ENCODE data around the gene FNTB. TPM values are rescaled to one million over a fixed set of nuclear protein-coding genes. Genes with fewer than 3 reads are reported as not detected.

The FNTB gene
- total RNA-seq, 1 experiment from 2014 or later = 26.7 TPM

DNA sequence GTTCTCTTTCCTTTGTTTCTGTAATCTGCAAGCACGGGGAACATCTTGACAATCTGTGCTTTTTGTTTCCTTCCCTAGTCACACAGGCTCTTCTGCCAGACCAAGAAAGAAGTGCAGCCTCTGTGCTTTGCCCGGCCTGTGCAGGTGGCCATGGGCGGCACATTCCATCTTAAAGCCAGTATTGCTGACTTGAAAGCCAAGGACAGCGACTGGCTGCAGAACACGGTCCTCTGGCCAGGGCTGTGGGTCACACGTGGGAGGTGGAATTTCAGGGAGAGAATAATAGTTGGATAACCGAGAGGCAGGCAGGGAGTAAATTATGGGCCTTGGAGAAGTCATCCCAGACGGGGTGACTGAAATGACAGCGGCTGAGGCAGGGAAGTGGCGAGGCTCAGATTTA is 24.8 kb downstream of the FNTB start:
- H4K20me1 ChIP-seq (ENCODE audit: insufficient read depth) = no peaks in the 10 kb centered on the region
- intact Hi-C loops (cut with micrococcal nuclease) = no loop called here
- ATAC-seq (no peak), DNase-seq (ENCODE audit: low read depth, low spot score) (no peak)
- peaks cover 0 to 1% of the 10 kb centered on the region in 2 experiments; a peak in 1 of 4 replicates for H3K4me1 ChIP-seq (ENCODE audit: control insufficient read depth in 1 of 2, insufficient read depth in 2 of 2, low read length in 2 of 2)
- no TSS peak for BruUV-seq (replicated peaks)
- no peaks in the 10 kb centered on the region for H3K9me3 ChIP-seq (ENCODE audit: control insufficient read depth in 1 of 2, insufficient read depth in 1 of 2, low read depth in 1 of 2, low read length in 2 of 2)
- H3K9ac ChIP-seq (ENCODE audit: low read length) = no peak overlapping the region
- no peak overlapping the region for H3K27ac ChIP-seq (ENCODE audit: low read depth, low read length)
- ChIA-PET RAD21 (ENCODE audit: low non-redundant PET in 1 of 2, low total read pairs in 2 of 2, uncharacterized antibody in 2 of 2, unreplicated experiment in 2 of 2) (no interaction called here), CTCF (no interaction called here), POLR2A (no interaction called here)
- no peak overlapping the region for H2AFZ ChIP-seq (ENCODE audit: low read depth, low read length, poor library complexity, severe bottlenecking)
- H3K9me2 ChIP-seq (ENCODE audit: insufficient read depth) = no peaks in the 10 kb centered on the region
- H3K4me3 ChIP-seq (replicated peaks in 1 of 2; ENCODE audit: low read depth in 1 of 2, low read length in 2 of 2) = no peak overlapping the region
- no peaks in the 10 kb centered on the region for H3K27me3 ChIP-seq (ENCODE audit: insufficient read depth, low read length)
- no peak overlapping the region for H3K4me2 ChIP-seq (ENCODE audit: low read length)
- H3K36me3 ChIP-seq (ENCODE audit: control insufficient read depth in 1 of 2, insufficient read depth in 2 of 2, low read length in 2 of 2) = peaks cover 17 to 22% of the 10 kb centered on the region in 2 experiments; a peak in 3 of 4 replicates
- TF ChIP-seq JUND (IDR thresholded peaks at IDR 0.05) = no peak
- TF ChIP-seq EZH2phosphoT487 (IDR thresholded peaks at IDR 0.05; ENCODE audit: borderline replicate concordance) = no peak
- TF ChIP-seq EGR1 (IDR thresholded peaks at IDR 0.05; ENCODE audit: low read depth) = no peak
- no peak for TF ChIP-seq POLR2A (IDR thresholded peaks at IDR 0.05; ENCODE audit: borderline replicate concordance, extremely low read depth, insufficient read depth, insufficient read length)
- TF ChIP-seq SIN3A (IDR thresholded peaks at IDR 0.05; ENCODE audit: low read depth) = no peak
- no peak for TF ChIP-seq POLR2AphosphoS5 (IDR thresholded peaks at IDR 0.05; ENCODE audit: low read depth, low read length)
- no peak for TF ChIP-seq ELF1 (IDR thresholded peaks at IDR 0.05; ENCODE audit: borderline replicate concordance, low read depth)
- no peak for TF ChIP-seq ZFX (IDR thresholded peaks at IDR 0.05)
- no peak for TF ChIP-seq FOSL1 (IDR thresholded peaks at IDR 0.05; ENCODE audit: low read depth)
- no peak for TF ChIP-seq SP1 (IDR thresholded peaks at IDR 0.05; ENCODE audit: low read depth)
- TF ChIP-seq EZH2 (IDR thresholded peaks at IDR 0.05) = no peak
- TF ChIP-seq ZNF274 (IDR thresholded peaks at IDR 0.05; ENCODE audit: low read depth, low read length) = no peak
- no peak for TF ChIP-seq CBX3 (IDR thresholded peaks at IDR 0.05; ENCODE audit: low read depth)
- TF ChIP-seq RAD21 (IDR thresholded peaks at IDR 0.05; ENCODE audit: low read depth) = no peak
- TF ChIP-seq YY1 (IDR thresholded peaks at IDR 0.05; ENCODE audit: extremely low read depth, insufficient replicate concordance, low read depth, low read length) = no peak
- no peak for TF ChIP-seq SRF (IDR thresholded peaks at IDR 0.05; ENCODE audit: low read depth)
- no peaks in the 10 kb centered on the region for H3K79me2 ChIP-seq (ENCODE audit: insufficient read depth, low read length)
